ENCODE results near the gene NINJ2. TPM values are rescaled to one million over a fixed set of nuclear protein-coding genes. Genes with fewer than 3 reads are reported as not detected.
"Not testable (repeated sequence)": the region's sequence is repeated elsewhere in the genome, so short reads cannot be mapped to it uniquely, and the experiment has no call there.

The NINJ2 gene
- total RNA-seq, 1 donor from 2014 or later = not detected

DNA sequence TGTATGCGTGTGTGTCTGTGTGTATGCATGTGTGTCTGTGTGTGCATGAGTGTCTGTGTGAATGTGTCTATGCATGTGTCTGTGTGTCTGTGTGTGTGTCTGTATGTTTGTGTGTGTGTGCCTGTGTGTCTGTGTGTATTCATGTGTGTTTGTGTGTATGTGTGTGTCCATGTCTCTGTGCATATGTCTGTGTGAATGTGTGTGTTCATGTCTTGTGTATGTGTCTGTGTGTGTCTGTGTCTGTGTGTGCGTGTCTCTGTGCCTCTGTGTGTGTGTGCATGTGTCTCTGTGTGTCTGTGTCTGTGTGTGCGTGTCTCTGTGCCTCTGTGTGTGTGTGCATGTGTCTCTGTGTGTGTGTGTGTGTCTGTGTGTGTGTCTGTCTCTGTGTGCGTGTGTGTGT, 82.4 kb downstream of the NINJ2 start:
- no peaks in the 10 kb centered on the region for H3K36me3 ChIP-seq (ENCODE audit: control insufficient read depth, insufficient read depth, low read length)
- TF ChIP-seq, protein P1, sequence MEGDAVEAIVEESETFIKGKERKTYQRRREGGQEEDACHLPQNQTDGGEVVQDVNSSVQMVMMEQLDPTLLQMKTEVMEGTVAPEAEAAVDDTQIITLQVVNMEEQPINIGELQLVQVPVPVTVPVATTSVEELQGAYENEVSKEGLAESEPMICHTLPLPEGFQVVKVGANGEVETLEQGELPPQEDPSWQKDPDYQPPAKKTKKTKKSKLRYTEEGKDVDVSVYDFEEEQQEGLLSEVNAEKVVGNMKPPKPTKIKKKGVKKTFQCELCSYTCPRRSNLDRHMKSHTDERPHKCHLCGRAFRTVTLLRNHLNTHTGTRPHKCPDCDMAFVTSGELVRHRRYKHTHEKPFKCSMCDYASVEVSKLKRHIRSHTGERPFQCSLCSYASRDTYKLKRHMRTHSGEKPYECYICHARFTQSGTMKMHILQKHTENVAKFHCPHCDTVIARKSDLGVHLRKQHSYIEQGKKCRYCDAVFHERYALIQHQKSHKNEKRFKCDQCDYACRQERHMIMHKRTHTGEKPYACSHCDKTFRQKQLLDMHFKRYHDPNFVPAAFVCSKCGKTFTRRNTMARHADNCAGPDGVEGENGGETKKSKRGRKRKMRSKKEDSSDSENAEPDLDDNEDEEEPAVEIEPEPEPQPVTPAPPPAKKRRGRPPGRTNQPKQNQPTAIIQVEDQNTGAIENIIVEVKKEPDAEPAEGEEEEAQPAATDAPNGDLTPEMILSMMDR (IDR thresholded peaks at IDR 0.05; ENCODE audit: insufficient read depth, low read length, poor library complexity, severe bottlenecking) = no peak
- peaks cover 2% of the 10 kb centered on the region for H3K27me3 ChIP-seq (ENCODE audit: control insufficient read depth, insufficient read depth, low read length)
- DNase-seq (ENCODE audit: low read depth) = no peak
- no peak overlapping the region for H3K4me3 ChIP-seq (ENCODE audit: low read depth, low read length)

DNA sequence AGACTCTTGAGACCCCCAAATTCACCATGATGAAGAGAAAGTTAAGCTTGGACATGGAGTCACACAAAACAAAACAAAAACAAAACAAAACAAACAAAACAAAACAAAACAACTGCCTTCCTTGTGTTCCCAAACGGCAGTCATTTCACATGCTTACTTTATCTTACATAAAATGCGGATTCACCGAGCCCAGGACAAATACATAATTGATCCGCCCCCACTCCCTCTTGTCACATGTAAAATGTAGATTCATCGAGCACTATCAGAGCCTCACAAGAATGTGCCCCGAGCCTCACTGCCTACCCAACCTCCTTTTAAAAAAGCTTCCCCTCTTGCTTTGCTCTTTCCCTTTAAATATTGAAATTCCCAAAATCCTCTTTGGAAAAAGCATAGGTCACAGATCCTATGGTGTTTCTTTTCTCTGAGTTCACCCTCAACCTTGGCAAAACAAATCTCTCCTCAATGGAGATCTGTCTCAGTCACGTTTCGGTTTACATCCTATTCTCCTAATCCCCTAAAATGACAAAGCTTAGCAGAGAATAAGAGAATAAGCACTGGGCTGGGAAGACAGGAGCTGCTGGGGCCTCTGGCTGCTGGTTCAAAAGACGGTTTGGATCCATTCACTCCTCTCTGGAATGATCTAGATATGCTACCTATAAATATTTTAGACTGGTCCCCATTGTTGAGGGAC, 83.7 kb downstream of the NINJ2 start:
- H3K36me3 ChIP-seq (ENCODE audit: control insufficient read depth, insufficient read depth, low read length) = no peaks in the 10 kb centered on the region
- DNase-seq (ENCODE audit: low read depth) = no peak
- TF ChIP-seq, protein P1 (IDR thresholded peaks at IDR 0.05; ENCODE audit: insufficient read depth, low read length, poor library complexity, severe bottlenecking) = no peak
- peaks cover 2% of the 10 kb centered on the region for H3K27me3 ChIP-seq (ENCODE audit: control insufficient read depth, insufficient read depth, low read length)
- H3K4me3 ChIP-seq (ENCODE audit: low read depth, low read length) = no peak overlapping the region

DNA sequence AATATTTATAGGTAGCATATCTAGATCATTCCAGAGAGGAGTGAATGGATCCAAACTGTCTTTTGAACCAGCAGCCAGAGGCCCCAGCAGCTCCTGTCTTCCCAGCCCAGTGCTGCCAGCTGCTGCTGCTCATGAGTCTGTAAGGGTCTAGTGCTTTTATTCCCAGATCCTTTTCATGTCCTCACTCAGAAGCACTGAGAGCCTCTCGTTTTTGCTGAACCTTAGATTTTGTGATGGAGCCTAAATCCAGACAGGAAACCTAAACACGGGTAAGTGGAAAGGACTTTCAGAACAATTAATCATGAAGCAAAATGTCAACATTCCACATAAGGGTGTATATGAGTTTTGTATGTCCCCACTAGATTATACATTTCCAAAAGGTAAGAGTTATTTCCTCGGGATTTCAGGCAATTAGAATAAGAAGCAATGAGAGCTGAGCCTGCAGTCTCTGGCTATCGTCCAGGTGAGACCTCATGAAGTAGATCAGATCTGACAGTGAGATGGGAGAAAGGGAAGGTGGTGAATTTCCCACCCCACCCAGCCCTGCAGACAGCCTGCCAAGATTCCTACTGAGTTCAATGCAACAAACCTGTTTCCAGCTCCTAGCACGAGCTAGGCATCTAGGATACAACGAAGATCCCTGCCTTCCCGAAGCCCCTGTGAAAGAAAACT, 84.4 kb downstream of the NINJ2 start:
- no peak for DNase-seq (ENCODE audit: low read depth)
- TF ChIP-seq, protein P1 (IDR thresholded peaks at IDR 0.05; ENCODE audit: insufficient read depth, low read length, poor library complexity, severe bottlenecking) = no peak
- Histone ChIP-seq H3K36me3 (ENCODE audit: control insufficient read depth, insufficient read depth, low read length) (no peaks in the 10 kb centered on the region), H3K27me3 (ENCODE audit: control insufficient read depth, insufficient read depth, low read length) (peaks cover 2% of the 10 kb centered on the region), H3K4me3 (ENCODE audit: low read depth, low read length) (no peak overlapping the region)

DNA sequence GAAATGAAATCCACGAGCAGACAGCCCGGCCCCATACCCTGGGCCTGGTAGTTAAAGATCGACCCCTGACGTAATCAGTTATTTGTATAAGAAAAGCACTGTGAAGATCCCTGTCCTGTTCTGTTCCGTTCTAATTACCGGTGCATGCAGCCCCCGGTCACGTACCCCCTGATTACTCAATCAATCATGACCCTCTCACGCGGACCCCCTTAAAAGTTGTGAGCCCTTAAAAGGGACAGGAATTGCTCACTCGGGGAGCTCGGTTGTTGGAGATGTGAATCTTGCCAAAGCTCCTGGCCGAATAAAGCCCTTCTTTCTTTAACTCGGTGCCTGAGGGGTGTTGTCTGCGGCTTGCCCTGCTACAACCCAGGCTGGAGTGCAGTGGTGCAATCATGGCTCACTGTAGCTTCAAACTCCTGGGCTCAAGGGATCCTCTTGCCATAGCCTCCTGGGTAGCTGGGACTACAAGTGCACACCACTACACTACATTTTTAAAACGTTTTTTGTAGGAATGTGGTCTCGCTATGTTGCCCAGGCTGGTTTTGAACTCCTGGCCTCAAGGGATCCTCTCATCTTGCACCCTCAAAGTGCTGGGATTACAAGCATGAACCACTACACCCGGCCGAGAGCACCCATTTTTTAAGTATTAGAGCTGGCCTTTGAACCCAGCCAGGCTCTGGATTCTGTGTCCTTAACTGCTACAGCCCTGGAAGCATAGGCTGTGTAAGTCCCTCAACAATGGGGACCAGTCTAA, 85.1 kb downstream of the NINJ2 start:
- H3K4me3 ChIP-seq (ENCODE audit: low read depth, low read length); DNase-seq (ENCODE audit: low read depth); H3K36me3 ChIP-seq (ENCODE audit: control insufficient read depth, insufficient read depth, low read length); H3K27me3 ChIP-seq (ENCODE audit: control insufficient read depth, insufficient read depth, low read length): not testable (repeated sequence)

DNA sequence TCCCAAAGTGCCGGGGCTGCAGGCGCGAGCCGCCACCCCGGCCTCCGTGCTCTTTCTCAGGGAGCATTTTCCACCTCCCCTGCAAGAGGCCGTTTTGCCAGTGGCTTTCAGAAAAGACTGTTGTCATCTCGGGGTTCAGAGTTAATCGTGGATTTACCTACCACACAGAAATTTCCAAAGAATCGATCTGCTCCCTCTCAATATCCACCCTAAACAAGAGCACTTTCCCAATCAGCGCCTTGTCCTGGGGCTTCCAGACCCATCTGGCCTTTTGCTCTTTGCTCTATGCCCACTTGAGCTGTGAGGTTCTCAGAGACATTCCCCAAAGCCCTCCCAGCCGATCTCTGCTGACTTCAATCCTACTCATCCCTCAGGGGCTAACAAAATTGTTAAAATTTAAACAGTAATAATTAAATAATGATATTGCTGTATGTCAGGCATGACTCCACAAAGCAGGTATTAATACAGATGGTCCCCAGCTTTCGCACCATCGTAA, 86.6 kb downstream of the NINJ2 start:
- TF ChIP-seq, protein P1 (IDR thresholded peaks at IDR 0.05; ENCODE audit: insufficient read depth, low read length, poor library complexity, severe bottlenecking) = no peak

DNA sequence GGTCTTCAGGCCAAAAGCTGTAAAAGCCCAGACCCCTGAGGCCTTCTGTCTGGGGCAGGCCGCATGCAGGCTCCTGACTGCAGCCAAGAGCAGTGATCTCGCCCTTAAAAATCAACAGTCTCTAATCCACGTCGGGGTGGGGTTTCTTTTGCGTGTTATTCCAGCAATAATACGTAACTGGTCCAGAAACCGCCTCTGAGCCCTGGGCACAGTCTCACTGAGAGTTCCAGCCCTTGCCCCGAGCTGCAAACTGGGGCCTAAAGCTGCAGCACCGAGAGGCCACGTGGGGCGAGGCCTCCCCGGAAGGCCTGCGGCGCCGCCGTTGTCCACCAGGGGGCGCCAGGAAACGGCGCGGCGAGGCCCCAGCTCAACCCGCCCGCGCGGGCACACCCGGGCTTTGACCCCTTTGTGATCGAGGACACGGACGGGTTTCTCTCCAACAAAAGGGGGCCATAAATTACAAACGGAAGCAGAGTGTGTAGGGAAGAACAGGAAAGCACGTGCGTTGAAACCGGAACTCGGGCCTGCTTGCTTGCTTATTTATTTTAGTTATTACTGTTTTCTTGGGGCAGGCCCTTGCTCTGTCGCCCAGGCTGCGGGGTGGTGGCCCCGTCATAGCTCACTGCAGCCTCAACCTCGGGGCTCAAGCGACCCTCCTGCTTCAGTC, 87.2 kb downstream of the NINJ2 start:
- DNase-seq (ENCODE audit: low read depth) = no peak
- H3K4me3 ChIP-seq (ENCODE audit: low read depth, low read length) = no peak overlapping the region

More for the DNA sequence above, 86.6 kb downstream of the NINJ2 start:
- Histone ChIP-seq H3K27me3 (ENCODE audit: control insufficient read depth, insufficient read depth, low read length) (peaks cover 2% of the 10 kb centered on the region), H3K36me3 (ENCODE audit: control insufficient read depth, insufficient read depth, low read length) (no peaks in the 10 kb centered on the region), H3K4me3 (ENCODE audit: low read depth, low read length) (no peak overlapping the region)
- no peak for DNase-seq (ENCODE audit: low read depth)

More for the DNA sequence above, 87.2 kb downstream of the NINJ2 start:
- TF ChIP-seq, protein P1 (IDR thresholded peaks at IDR 0.05; ENCODE audit: insufficient read depth, low read length, poor library complexity, severe bottlenecking) = peak; percentile 75
- H3K36me3 ChIP-seq (ENCODE audit: control insufficient read depth, insufficient read depth, low read length) = no peaks in the 10 kb centered on the region
- no peaks in the 10 kb centered on the region for H3K27me3 ChIP-seq (ENCODE audit: control insufficient read depth, insufficient read depth, low read length)

Measured in kidney epithelial cell (primary cell).